H1 (cell line): Measurements from ENCODE around the gene HDGFL3. TPM values are rescaled to one million over a fixed set of nuclear protein-coding genes. Genes with fewer than 3 reads are reported as not detected.

Experiments used
- CTCF ChIA-PET: fragments of 300-600 bp; sonication (Branson Sonifier 250); formaldehyde crosslinking; loops from one replicate; lab custom pipeline; 2021; ENCODE audit not compliant: partially characterized antibody; lab: Charles Lee
- POLR2A ChIA-PET: fragments of 300-600 bp; sonication (Branson Sonifier 250); formaldehyde crosslinking; loops from one replicate; lab custom pipeline; 2021; ENCODE audit warnings: inconsistent platforms; ENCODE audit not compliant: partially characterized antibody; lab: Charles Lee
- DNase-seq, 2 experiments: peaks; one replicate each; pipeline versions ENCODE4 v3.0.0 to v3.0.0-alpha.2; 2010 to 2022; ENCODE audit warnings: low spot score in 2 of 2, low read depth in 1 of 2, mixed read lengths in 1 of 2
- FAIRE-seq: peaks from 2 replicates; lab custom pipeline; 2011; peaks lifted over from hg19 to GRCh38; lab: Jason Lieb, UNC
- H2AFZ ChIP-seq: 2 replicates; pipeline ENCODE4 v1.8.1; 2012; ENCODE audit warnings: low read length, inconsistent platforms
- H2AK5ac ChIP-seq: 2 replicates; pipeline ENCODE4 v1.6.1; 2013; ENCODE audit warnings: low read depth, low read length
- H2BK120ac ChIP-seq: replicated peaks from 2 replicates; pipeline ENCODE3; 2013; ENCODE audit warnings: low read depth, low read length, inconsistent platforms
- H2BK12ac ChIP-seq: 2 replicates; pipeline ENCODE4 v1.6.1; 2013; ENCODE audit warnings: low read depth, low read length
- H2BK15ac ChIP-seq: 2 replicates; pipeline ENCODE4 v1.6.1; 2013; ENCODE audit warnings: low read length
- H2BK20ac ChIP-seq: 2 replicates; pipeline ENCODE4 v1.6.1; 2013; ENCODE audit warnings: low read length
- H2BK5ac ChIP-seq: 2 replicates; pipeline ENCODE4 v1.6.1; 2013; ENCODE audit warnings: low read depth, low read length
- H3K14ac ChIP-seq: 2 replicates; pipeline ENCODE4 v1.6.1; 2013; ENCODE audit warnings: inconsistent platforms; ENCODE audit not compliant: insufficient read length
- H3K18ac ChIP-seq: 2 replicates; pipeline ENCODE4 v1.6.1; 2013; ENCODE audit warnings: low read length; ENCODE audit errors: extremely low read depth
- H3K23ac ChIP-seq: 2 replicates; pipeline ENCODE4 v1.6.1; 2013; ENCODE audit warnings: inconsistent platforms; ENCODE audit not compliant: insufficient read length
- H3K23me2 ChIP-seq: 2 replicates; pipeline ENCODE4 v1.6.1; 2013; ENCODE audit warnings: low read depth, low read length
- H3K27ac ChIP-seq: 2 replicates; pipeline ENCODE4 v1.6.1; 2011; ENCODE audit warnings: low read depth, low read length, inconsistent platforms
- H3K27me3 ChIP-seq, 4 experiments: replicated peaks in 1 of 4; 1 replicate in 1 of 4; 2 replicates in 3 of 4; pipeline versions ENCODE4 v1.6.1 to v1.8.1; 2011 to 2013; ENCODE audit warnings: low read length in 3 of 4, mild to moderate bottlenecking in 3 of 4, inconsistent platforms in 2 of 4, mixed read lengths in 2 of 4, moderate library complexity in 1 of 4; ENCODE audit not compliant: control insufficient read depth in 3 of 4, insufficient read depth in 3 of 4; ENCODE audit errors: extremely low read depth in 1 of 4
- H3K36me3 ChIP-seq, 4 experiments: 2 replicates each; pipeline versions ENCODE4 v1.6.1 to v1.8.1; 2011 to 2013; ENCODE audit warnings: mild to moderate bottlenecking in 4 of 4, low read length in 3 of 4, moderate library complexity in 2 of 4, control low read depth in 1 of 4, inconsistent platforms in 1 of 4; ENCODE audit not compliant: insufficient read depth in 4 of 4, control insufficient read depth in 2 of 4
- H3K4ac ChIP-seq: replicated peaks from 2 replicates; pipeline ENCODE3; 2013; ENCODE audit warnings: low read length, low read depth, mixed read lengths, inconsistent platforms; ENCODE audit not compliant: insufficient read length
- H3K4me1 ChIP-seq, 4 experiments: replicated peaks in 1 of 4; 1 replicate in 1 of 4; 2 replicates in 3 of 4; pipeline versions ENCODE4 v1.6.1 to v1.8.1; 2011 to 2013; ENCODE audit warnings: low read length in 3 of 4, inconsistent platforms in 2 of 4, mixed read lengths in 1 of 4; ENCODE audit not compliant: insufficient read depth in 4 of 4, control insufficient read depth in 3 of 4
- H3K4me2 ChIP-seq, 2 experiments: 2 replicates each; pipeline versions ENCODE4 v1.6.1 to v1.8.1; 2011 to 2013; ENCODE audit warnings: low read depth in 2 of 2, low read length in 2 of 2, control low read depth in 1 of 2, inconsistent platforms in 1 of 2, mild to moderate bottlenecking in 1 of 2; ENCODE audit not compliant: insufficient read depth in 1 of 2
- H3K4me3 ChIP-seq, 4 experiments: fragments of 200-600, 300-600 bp in 1 of 4; sonication (generic), shearing (Covaris generic), sonication (Bioruptor Twin) in 1 of 4; 2 replicates each; pipeline versions ENCODE4 v1.5.1 to v1.8.1; 2011 to 2016; ENCODE audit warnings: low read length in 4 of 4, low read depth in 3 of 4, control low read depth in 2 of 4, inconsistent platforms in 2 of 4, mild to moderate bottlenecking in 2 of 4, mixed read lengths in 1 of 4, moderate library complexity in 1 of 4; ENCODE audit not compliant: insufficient read depth in 2 of 4; ENCODE audit errors: extremely low read depth in 1 of 4
- H3K56ac ChIP-seq: replicated peaks from 2 replicates; pipeline ENCODE3; 2013; ENCODE audit warnings: low read depth, mild to moderate bottlenecking, mixed read lengths, low read length, inconsistent platforms; ENCODE audit not compliant: insufficient read length
- H3K79me1 ChIP-seq: 2 replicates; pipeline ENCODE4 v1.6.1; 2013; ENCODE audit warnings: low read depth, low read length, control low read depth
- H3K79me2 ChIP-seq, 2 experiments: 2 replicates each; pipeline versions ENCODE4 v1.6.1 to v1.8.1; 2012 to 2013; ENCODE audit warnings: low read length in 2 of 2, mild to moderate bottlenecking in 2 of 2, inconsistent platforms in 1 of 2; ENCODE audit not compliant: insufficient read depth in 2 of 2, control insufficient read depth in 1 of 2
- H3K9ac ChIP-seq, 4 experiments: replicated peaks in 1 of 4; 1 replicate in 1 of 4; 2 replicates in 3 of 4; pipeline versions ENCODE4 v1.6.1 to v1.8.1; 2011 to 2013; ENCODE audit warnings: low read depth in 3 of 4, low read length in 3 of 4, control low read depth in 2 of 4, mild to moderate bottlenecking in 2 of 4, moderate library complexity in 2 of 4, inconsistent platforms in 1 of 4; ENCODE audit errors: extremely low read depth in 1 of 4
- H3K9me3 ChIP-seq, 2 experiments: 2 replicates each; pipeline versions ENCODE4 v1.6.1 to v1.8.1; 2012 to 2013; ENCODE audit warnings: mild to moderate bottlenecking in 2 of 2, moderate library complexity in 2 of 2, control low read depth in 1 of 2, inconsistent platforms in 1 of 2, low read depth in 1 of 2, low read length in 1 of 2, mixed read lengths in 1 of 2; ENCODE audit not compliant: insufficient read depth in 2 of 2
- H4K20me1 ChIP-seq, 2 experiments: replicated peaks in 1 of 2; 2 replicates each; pipeline versions ENCODE3 to v1.8.1; 2011 to 2013; ENCODE audit warnings: inconsistent platforms in 2 of 2, low read length in 2 of 2, mild to moderate bottlenecking in 1 of 2; ENCODE audit not compliant: insufficient read depth in 2 of 2, control insufficient read depth in 1 of 2
- H4K5ac ChIP-seq: 2 replicates; pipeline ENCODE4 v1.6.1; 2013; ENCODE audit warnings: low read length, low read depth, mixed read lengths, inconsistent platforms; ENCODE audit not compliant: insufficient read length
- H4K8ac ChIP-seq: 2 replicates; pipeline ENCODE4 v1.8.0; 2013; ENCODE audit warnings: mild to moderate bottlenecking, moderate library complexity, low read length, inconsistent platforms; ENCODE audit not compliant: insufficient read depth; ENCODE audit errors: extremely low read depth
- H4K91ac ChIP-seq: replicated peaks from 2 replicates; pipeline ENCODE3; 2013; ENCODE audit warnings: low read length, mixed read lengths, inconsistent platforms; ENCODE audit not compliant: insufficient read length
- HDAC2 ChIP-seq, 2 experiments: fragments of 300-600 bp in 1 of 2; sonication (generic) in 1 of 2; IDR thresholded peaks; 2 replicates each; pipeline ENCODE4 v1.6.1; 2011 to 2012; ENCODE audit warnings: low read depth in 2 of 2, low read length in 2 of 2, mild to moderate bottlenecking in 2 of 2, moderate library complexity in 2 of 2, borderline replicate concordance in 1 of 2, inconsistent platforms in 1 of 2
- MAFK ChIP-seq: IDR thresholded peaks from 2 replicates; pipeline ENCODE4 v1.6.1; 2012; ENCODE audit warnings: low read depth, mild to moderate bottlenecking, improper control_type of control experiment, low read length
- POLR2A ChIP-seq, 2 experiments: IDR thresholded peaks; 1 replicate in 1 of 2; 2 replicates in 1 of 2; pipeline ENCODE4 v1.6.1; 2011; ENCODE audit warnings: low read depth in 2 of 2, low read length in 2 of 2, mild to moderate bottlenecking in 2 of 2; ENCODE audit errors: control extremely low read depth in 1 of 2
- POLR2AphosphoS5 ChIP-seq: IDR thresholded peaks from 2 replicates; pipeline ENCODE4 v1.6.1; 2011; ENCODE audit warnings: low read depth, low read length
- SIRT6 ChIP-seq: IDR thresholded peaks from one replicate; pipeline ENCODE4 v1.7.1; 2012; ENCODE audit warnings: low read length, inconsistent platforms
- SP2 ChIP-seq: IDR thresholded peaks from 2 replicates; pipeline ENCODE4 v1.6.1; 2012; ENCODE audit warnings: mild to moderate bottlenecking, low read length, inconsistent platforms
- SRF ChIP-seq: IDR thresholded peaks from 2 replicates; pipeline ENCODE4 v1.6.1; 2011; ENCODE audit warnings: mild to moderate bottlenecking, low read depth, low read length, moderate library complexity
- SUZ12 ChIP-seq: fragments of 200-600 bp; sonication (generic); IDR thresholded peaks from 2 replicates; pipeline ENCODE4 v1.6.1; 2012; ENCODE audit warnings: mild to moderate bottlenecking, inconsistent platforms, low read length, moderate library complexity, mixed read lengths
- WGBS, 2 experiments: shearing (Covaris generic) in 1 of 2; methylation state at CpG; one replicate each; pipeline versions ENCODE4 v1.1.6 to v1.1.7; 2013 to 2015; ENCODE audit warnings: low lambda C conversion rate in 2 of 2, mixed read lengths in 2 of 2, inconsistent platforms in 1 of 2, low coverage in 1 of 2, missing lambda C conversion rate in 1 of 2; ENCODE audit not compliant: insufficient replicate concordance in 2 of 2, insufficient coverage in 1 of 2, insufficient read length in 1 of 2; ENCODE audit errors: extremely low coverage in 1 of 2, missing lambda C conversion rate in 1 of 2; 5-methylcytosine and 5-hydroxymethylcytosine counted together
- polyA plus RNA-seq, 7 experiments: library from polyadenylated mRNA; depleted of rRNA in 3 of 7; stranded (reverse) in 5 of 7; unstranded in 2 of 7; fragments of >200 nt in 5 of 7; fragments of 200-250 nt in 2 of 7; gene quantifications; 1 replicate in 5 of 7; 2 replicates in 1 of 7; 4 replicates in 1 of 7; pipeline versions ENCODE4 v1.2.1 to v1.2.3, GENCODE V29; 2011 to 2013; ENCODE audit warnings: missing spikeins in 2 of 7, mixed read lengths in 2 of 7
- total RNA-seq: library from RNA; stranded (reverse); fragmentation: NEBNext Ultra II Directional; extraction: Animal tissue kit (Norgen Biotek cat#: 25700); gene quantifications from 2 replicates; pipeline ENCODE4 v1.2.1, GENCODE V29; 2021
- TF ChIP-seq, protein P1 (sequence below), 3 experiments: IDR thresholded peaks; 1 replicate in 2 of 3; 2 replicates in 1 of 3; pipeline versions ENCODE4 v1.5.1 to v1.6.1; 2011; ENCODE audit warnings: low read length in 3 of 3, mild to moderate bottlenecking in 3 of 3, inconsistent platforms in 2 of 3, low read depth in 1 of 3, moderate library complexity in 1 of 3; ENCODE audit not compliant: insufficient read depth in 1 of 3; ENCODE audit errors: control extremely low read depth in 1 of 3

The HDGFL3 gene
- total and polyA plus RNA-seq, 2 of the 8 experiments (the other 6 are each of a cell fraction or from before 2014, with no cell fraction given): 14.1 to 149 TPM

DNA sequence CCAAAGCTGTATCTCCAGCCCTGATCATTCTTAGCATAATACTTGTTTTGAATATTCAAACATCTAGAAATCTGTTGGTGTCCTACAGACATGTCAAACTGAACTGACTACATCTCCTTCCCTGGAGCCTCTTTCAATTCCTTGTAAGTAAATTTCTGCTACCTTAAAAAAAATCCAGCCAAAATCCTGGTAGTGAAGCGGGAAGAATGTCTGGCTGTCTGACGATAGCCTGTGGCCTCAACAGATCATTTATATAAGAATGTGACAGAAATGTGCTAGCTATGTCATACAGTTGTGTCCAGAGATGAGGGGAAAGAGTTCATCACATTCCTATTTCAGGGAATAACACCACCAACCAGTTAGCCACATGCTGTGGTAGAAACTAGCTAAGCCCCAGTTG lies 118.7 kb downstream of the HDGFL3 start:
- Histone ChIP-seq H4K8ac (no peak overlapping the region), H3K18ac (no peak overlapping the region)
- WGBS, 2 experiments: 100% methylated on average over 2 of the region's 2 CpGs; no CpG with 5 or more reads in 1 of the 2 experiments

More for the DNA sequence above, 118.7 kb downstream of the HDGFL3 start:
- no peaks in the 10 kb centered on the region for H3K9me3 ChIP-seq
- no peak overlapping the region for H3K27ac ChIP-seq
- H2AK5ac ChIP-seq: no peak overlapping the region
- no peak overlapping the region for H2BK12ac ChIP-seq
- H3K4me3 ChIP-seq: no peak overlapping the region
- no peaks in the 10 kb centered on the region for H3K79me2 ChIP-seq
- H2BK15ac ChIP-seq: no peak overlapping the region
- no peak overlapping the region for H3K23ac ChIP-seq
- H3K36me3 ChIP-seq: no peaks in the 10 kb centered on the region
- no peak overlapping the region for H2AFZ ChIP-seq
- no peak overlapping the region for H3K4ac ChIP-seq
- ChIA-PET CTCF (interaction anchor here (1.1 kb wide), 1 partner anchor 13 kb away, joined by 3 read pairs; no protein-coding TSS in a partner anchor), POLR2A (no interaction called here)
- no peak overlapping the region for H3K14ac ChIP-seq
- H4K20me1 ChIP-seq: no peaks in the 10 kb centered on the region
- H2BK20ac ChIP-seq: no peak overlapping the region
- no peak overlapping the region for H2BK5ac ChIP-seq
- H4K91ac ChIP-seq: no peak overlapping the region
- H3K27me3 ChIP-seq: no peaks in the 10 kb centered on the region
- H3K23me2 ChIP-seq: no peaks in the 10 kb centered on the region
- no peaks in the 10 kb centered on the region for H3K4me1 ChIP-seq
- FAIRE-seq (no peak), DNase-seq (no peak)
- no peak overlapping the region for H4K5ac ChIP-seq
- H3K79me1 ChIP-seq: no peaks in the 10 kb centered on the region
- no peak overlapping the region for H3K56ac ChIP-seq
- no peak overlapping the region for H3K9ac ChIP-seq
- no peak overlapping the region for H3K4me2 ChIP-seq
- no peak overlapping the region for H2BK120ac ChIP-seq
- TF ChIP-seq, protein P1, sequence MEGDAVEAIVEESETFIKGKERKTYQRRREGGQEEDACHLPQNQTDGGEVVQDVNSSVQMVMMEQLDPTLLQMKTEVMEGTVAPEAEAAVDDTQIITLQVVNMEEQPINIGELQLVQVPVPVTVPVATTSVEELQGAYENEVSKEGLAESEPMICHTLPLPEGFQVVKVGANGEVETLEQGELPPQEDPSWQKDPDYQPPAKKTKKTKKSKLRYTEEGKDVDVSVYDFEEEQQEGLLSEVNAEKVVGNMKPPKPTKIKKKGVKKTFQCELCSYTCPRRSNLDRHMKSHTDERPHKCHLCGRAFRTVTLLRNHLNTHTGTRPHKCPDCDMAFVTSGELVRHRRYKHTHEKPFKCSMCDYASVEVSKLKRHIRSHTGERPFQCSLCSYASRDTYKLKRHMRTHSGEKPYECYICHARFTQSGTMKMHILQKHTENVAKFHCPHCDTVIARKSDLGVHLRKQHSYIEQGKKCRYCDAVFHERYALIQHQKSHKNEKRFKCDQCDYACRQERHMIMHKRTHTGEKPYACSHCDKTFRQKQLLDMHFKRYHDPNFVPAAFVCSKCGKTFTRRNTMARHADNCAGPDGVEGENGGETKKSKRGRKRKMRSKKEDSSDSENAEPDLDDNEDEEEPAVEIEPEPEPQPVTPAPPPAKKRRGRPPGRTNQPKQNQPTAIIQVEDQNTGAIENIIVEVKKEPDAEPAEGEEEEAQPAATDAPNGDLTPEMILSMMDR (IDR thresholded peaks at IDR 0.05; ENCODE audit: control extremely low read depth in 1 of 3, insufficient read depth in 1 of 3, low read depth in 1 of 3, low read length in 3 of 3): no peak
- TF ChIP-seq MAFK (no peak), SRF (no peak), SP2 (no peak), SUZ12 (no peak), HDAC2 (IDR thresholded peaks at IDR 0.05; ENCODE audit: borderline replicate concordance in 1 of 2, low read depth in 2 of 2, low read length in 2 of 2) (no peak), POLR2A (IDR thresholded peaks at IDR 0.05; ENCODE audit: control extremely low read depth in 1 of 2, low read depth in 2 of 2, low read length in 2 of 2) (no peak), SIRT6 (no peak), POLR2AphosphoS5 (no peak)
